ENCODE results near the gene PRMT1.

Gene PRMT1

DNA sequence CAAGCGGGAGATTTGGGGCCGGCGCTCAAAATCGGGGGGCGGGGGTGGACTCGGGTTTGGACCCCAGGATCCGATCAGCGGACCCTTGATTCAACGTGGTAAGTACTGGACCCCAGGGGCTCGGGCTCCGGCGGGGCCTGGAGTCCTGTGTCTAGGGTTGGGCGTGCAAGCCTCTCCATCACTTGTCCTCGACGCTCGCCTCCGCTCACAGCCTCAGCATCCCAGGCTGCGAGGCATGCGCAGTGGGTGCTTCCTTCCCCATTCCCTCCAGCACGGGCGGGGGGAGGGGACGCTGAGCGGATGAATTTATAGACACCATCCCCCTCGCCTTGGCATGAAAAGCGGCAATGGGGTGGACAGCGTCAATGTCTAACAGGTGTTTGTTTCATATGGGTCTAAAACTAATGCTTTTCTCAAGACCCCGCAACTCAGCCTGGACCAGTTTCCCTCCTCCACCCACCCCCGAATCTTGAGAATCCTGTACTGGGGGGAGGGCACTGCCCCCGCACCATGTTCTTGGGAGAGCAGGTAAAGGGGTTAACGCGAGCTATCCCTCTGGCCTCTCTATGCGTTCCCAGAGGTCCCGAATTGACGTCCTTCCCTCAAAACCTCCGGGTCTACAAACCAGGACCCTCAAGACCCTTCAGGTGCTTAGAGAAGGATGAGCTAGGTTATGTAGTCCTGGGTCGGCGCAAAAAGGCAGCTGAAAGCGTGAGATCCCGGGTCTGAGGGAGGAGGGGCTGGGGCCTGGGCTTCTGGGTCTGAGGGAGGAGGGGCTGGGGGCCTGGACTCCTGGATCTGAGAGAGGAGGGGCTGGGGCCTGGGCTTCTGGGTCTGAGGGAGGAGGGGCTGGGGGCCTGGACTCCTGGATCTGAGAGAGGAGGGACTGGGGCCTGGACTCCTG is 14.4 kb downstream of the PRMT1 start:
- Mint-ChIP-seq H3K4me1 (peaks cover 37% of the 10 kb centered on the region), H3K36me3 (ENCODE audit: low read depth) (peaks cover 12% of the 10 kb centered on the region), H3K27me3 (ENCODE audit: low read depth) (no peaks in the 10 kb centered on the region), H3K4me3 (peak overlapping the region; percentile 83 to 87 (median 85)), H3K27ac (peak overlapping the region; percentile 82 to 91 (median 89)), H3K9me3 (no peaks in the 10 kb centered on the region)
- TF ChIP-seq, protein P1, sequence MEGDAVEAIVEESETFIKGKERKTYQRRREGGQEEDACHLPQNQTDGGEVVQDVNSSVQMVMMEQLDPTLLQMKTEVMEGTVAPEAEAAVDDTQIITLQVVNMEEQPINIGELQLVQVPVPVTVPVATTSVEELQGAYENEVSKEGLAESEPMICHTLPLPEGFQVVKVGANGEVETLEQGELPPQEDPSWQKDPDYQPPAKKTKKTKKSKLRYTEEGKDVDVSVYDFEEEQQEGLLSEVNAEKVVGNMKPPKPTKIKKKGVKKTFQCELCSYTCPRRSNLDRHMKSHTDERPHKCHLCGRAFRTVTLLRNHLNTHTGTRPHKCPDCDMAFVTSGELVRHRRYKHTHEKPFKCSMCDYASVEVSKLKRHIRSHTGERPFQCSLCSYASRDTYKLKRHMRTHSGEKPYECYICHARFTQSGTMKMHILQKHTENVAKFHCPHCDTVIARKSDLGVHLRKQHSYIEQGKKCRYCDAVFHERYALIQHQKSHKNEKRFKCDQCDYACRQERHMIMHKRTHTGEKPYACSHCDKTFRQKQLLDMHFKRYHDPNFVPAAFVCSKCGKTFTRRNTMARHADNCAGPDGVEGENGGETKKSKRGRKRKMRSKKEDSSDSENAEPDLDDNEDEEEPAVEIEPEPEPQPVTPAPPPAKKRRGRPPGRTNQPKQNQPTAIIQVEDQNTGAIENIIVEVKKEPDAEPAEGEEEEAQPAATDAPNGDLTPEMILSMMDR (IDR thresholded peaks at IDR 0.05; ENCODE audit: unreplicated experiment in 3 of 3), result no peak

DNA sequence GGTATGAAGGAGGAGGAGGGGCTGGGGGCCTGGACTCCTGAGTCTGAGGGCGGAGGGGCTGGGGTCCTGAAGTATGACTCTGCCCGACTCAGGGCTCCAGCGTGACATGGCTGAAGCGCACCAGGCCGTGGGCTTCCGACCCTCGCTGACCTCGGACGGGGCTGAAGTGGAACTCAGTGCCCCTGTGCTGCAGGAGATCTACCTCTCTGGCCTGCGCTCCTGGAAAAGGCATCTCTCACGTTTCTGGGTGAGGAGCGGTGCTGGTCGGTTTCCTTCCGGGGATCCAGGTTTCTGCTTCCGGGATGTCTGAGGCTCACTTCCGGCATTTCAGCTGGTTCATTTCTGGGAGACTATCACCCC is 15.1 kb downstream of the PRMT1 start:
- Mint-ChIP-seq H3K27me3 (ENCODE audit: low read depth) (no peaks in the 10 kb centered on the region), H3K27ac (peak overlapping the region in 2 of 3 experiments; percentile 32 to 89), H3K4me3 (peak overlapping the region; percentile 83 to 87 (median 85)), H3K9me3 (no peaks in the 10 kb centered on the region), H3K36me3 (ENCODE audit: low read depth) (peaks cover 14% of the 10 kb centered on the region), H3K4me1 (peaks cover 37% of the 10 kb centered on the region)
- TF ChIP-seq, protein P1 (IDR thresholded peaks at IDR 0.05; ENCODE audit: unreplicated experiment in 3 of 3), result no peak

DNA sequence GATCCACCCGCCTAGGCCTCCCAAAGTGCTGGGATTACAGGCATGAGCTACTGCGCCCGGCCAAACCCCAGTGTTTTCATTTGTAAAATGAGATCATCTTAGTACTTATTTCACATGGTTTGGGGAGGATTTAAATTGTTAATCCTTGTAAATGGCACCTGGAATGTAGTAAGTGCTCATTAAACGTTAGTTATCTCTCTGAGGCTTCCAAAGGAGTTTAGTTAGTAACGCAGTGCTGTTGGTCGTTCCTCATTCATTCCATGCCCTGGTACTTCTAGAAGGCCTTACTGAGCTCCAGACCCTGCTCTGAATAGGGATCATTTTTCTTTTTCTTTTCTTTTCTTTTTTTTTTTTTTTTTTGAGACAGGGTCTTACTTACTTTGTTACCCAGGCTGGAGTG is 19.0 kb downstream of the PRMT1 start:
- TF ChIP-seq, protein P1 (IDR thresholded peaks at IDR 0.05; ENCODE audit: unreplicated experiment in 3 of 3), result no peak
- Mint-ChIP-seq H3K4me3 (no peak overlapping the region), H3K27ac (no peak overlapping the region), H3K27me3 (ENCODE audit: low read depth) (no peaks in the 10 kb centered on the region), H3K36me3 (ENCODE audit: low read depth) (peaks cover 12% of the 10 kb centered on the region), H3K4me1 (peaks cover 10% of the 10 kb centered on the region), H3K9me3 (no peaks in the 10 kb centered on the region)

DNA sequence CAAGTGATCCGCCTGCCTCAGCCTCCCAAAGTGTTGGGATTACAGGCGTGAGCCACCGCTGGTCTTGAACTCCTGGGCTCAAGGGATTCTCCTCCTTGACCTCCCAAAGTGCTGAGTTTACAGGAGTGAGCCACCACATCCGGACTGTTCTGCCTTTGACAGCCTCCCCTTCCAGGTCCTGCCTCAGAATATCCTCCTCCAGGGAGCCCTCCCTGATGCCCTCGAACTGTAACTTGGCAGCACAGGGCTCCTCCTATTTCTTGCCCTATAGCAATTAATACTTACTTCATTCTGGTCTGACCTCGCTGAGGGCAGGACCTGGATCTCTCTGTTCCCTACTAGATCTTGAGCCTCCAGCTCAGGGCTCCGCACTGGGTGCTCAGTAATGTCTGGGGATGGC is 19.8 kb downstream of the PRMT1 start:
- H3K9me3 Mint-ChIP-seq, result no peaks in the 10 kb centered on the region
- peaks cover 6% of the 10 kb centered on the region for H3K4me1 Mint-ChIP-seq
- peaks cover 12% of the 10 kb centered on the region for H3K36me3 Mint-ChIP-seq (ENCODE audit: low read depth)
- no peaks in the 10 kb centered on the region for H3K27me3 Mint-ChIP-seq (ENCODE audit: low read depth)
- TF ChIP-seq, protein P1 (IDR thresholded peaks at IDR 0.05; ENCODE audit: unreplicated experiment in 3 of 3), result no peak
- no peak overlapping the region for H3K27ac Mint-ChIP-seq
- no peak overlapping the region for H3K4me3 Mint-ChIP-seq

DNA sequence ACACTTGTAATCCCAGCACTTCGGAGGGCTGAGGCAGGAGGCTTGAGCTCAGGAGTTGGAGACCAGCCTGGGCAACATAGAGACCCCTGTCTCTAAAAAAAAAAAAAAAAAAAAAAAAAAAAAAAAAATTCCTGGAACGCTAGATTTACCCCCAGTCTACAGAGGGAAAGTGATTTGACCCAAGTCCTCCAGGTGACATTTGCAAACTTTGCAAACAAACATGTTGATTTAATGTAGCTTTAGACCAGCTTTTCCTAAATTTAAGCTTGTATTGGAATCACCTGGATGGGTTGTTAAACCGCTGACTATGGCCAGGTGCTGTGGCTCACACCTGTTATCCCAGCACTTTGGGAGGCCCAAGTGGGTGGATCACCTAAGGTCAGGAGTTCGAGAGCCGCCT is 22.3 kb downstream of the PRMT1 start:
- no peaks in the 10 kb centered on the region for H3K9me3 Mint-ChIP-seq
- TF ChIP-seq, protein P1 (IDR thresholded peaks at IDR 0.05; ENCODE audit: unreplicated experiment in 3 of 3), result no peak
- no peaks in the 10 kb centered on the region for H3K4me1 Mint-ChIP-seq
- no peaks in the 10 kb centered on the region for H3K27me3 Mint-ChIP-seq (ENCODE audit: low read depth)
- peaks cover 8% of the 10 kb centered on the region for H3K36me3 Mint-ChIP-seq (ENCODE audit: low read depth)
- H3K4me3 Mint-ChIP-seq, result no peak overlapping the region
- no peak overlapping the region for H3K27ac Mint-ChIP-seq

DNA sequence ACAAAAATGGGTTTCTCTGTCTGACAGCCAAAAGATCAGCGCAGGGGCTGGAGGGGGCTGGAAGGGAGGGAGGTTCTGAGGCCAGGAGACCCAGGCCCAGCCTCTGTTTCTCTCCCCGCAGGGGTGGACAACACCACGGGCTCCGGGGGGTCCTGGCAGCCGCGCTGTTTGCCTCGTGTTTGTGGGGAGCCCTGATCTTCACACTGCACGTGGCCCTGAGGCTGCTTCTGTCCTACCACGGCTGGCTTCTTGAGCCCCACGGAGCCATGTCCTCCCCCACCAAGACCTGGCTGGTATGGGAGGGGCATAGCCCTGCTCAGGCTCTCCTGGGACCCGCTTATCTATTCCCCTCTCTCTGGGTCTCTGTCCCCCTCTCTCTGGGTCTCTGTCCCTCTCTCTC is 23.5 kb downstream of the PRMT1 start:
- H3K4me3 Mint-ChIP-seq, result no peak overlapping the region
- peaks cover 8% of the 10 kb centered on the region for H3K36me3 Mint-ChIP-seq (ENCODE audit: low read depth)
- no peak overlapping the region for H3K27ac Mint-ChIP-seq
- H3K27me3 Mint-ChIP-seq (ENCODE audit: low read depth), result no peaks in the 10 kb centered on the region
- no peaks in the 10 kb centered on the region for H3K9me3 Mint-ChIP-seq
- TF ChIP-seq, protein P1 (IDR thresholded peaks at IDR 0.05; ENCODE audit: unreplicated experiment in 3 of 3), result no peak
- no peaks in the 10 kb centered on the region for H3K4me1 Mint-ChIP-seq
